DND-41 (cell line): ENCODE results near the gene DHRS4L2.
"Not testable (repeated sequence)": the region's sequence is repeated elsewhere in the genome, so short reads cannot be mapped to it uniquely, and the experiment has no call there.

Experiments used
- ATAC-seq: fragments of 200-7000 bp; cut with Tn5 transposase; 3 replicates; pipeline ENCODE4 v1.9.1; 2021; ENCODE audit warnings: low read depth; ENCODE audit not compliant: insufficient read depth
- DNase-seq: peaks from one replicate; pipeline ENCODE4 v3.0.0-alpha.2; 2020
- H2AFZ ChIP-seq: 2 replicates; pipeline ENCODE4 v1.6.0; 2012; ENCODE audit warnings: low read depth, low read length
- H3K27ac ChIP-seq: 2 replicates; pipeline ENCODE4 v1.5.1; 2012; ENCODE audit warnings: low read length, inconsistent platforms
- H3K27me3 ChIP-seq: fragments of 200-600 bp; sonication (generic); 2 replicates; pipeline ENCODE4 v1.6.0; 2012; ENCODE audit warnings: low read length, mild to moderate bottlenecking, inconsistent platforms; ENCODE audit not compliant: insufficient read depth, poor library complexity
- H3K36me3 ChIP-seq: 2 replicates; pipeline ENCODE4 v1.5.1; 2012; ENCODE audit warnings: low read length, inconsistent platforms; ENCODE audit not compliant: insufficient read depth
- H3K4me1 ChIP-seq: 2 replicates; pipeline ENCODE4 v1.5.1; 2012; ENCODE audit warnings: mild to moderate bottlenecking, low read length; ENCODE audit not compliant: insufficient read depth
- H3K4me2 ChIP-seq: 2 replicates; pipeline ENCODE4 v1.6.0; 2012; ENCODE audit warnings: mild to moderate bottlenecking, moderate library complexity, low read length, inconsistent platforms; ENCODE audit not compliant: insufficient read depth
- H3K4me3 ChIP-seq, 2 experiments: fragments of 200-600 bp in 1 of 2; shearing (Covaris generic) in 1 of 2; 2 replicates each; pipeline ENCODE4 v1.5.1; 2012 to 2016; ENCODE audit warnings: inconsistent platforms in 2 of 2, low read length in 2 of 2, mild to moderate bottlenecking in 2 of 2, low read depth in 1 of 2, moderate library complexity in 1 of 2
- H3K79me2 ChIP-seq: 2 replicates; pipeline ENCODE4 v1.6.0; 2012; ENCODE audit warnings: low read length, inconsistent platforms; ENCODE audit not compliant: insufficient read depth
- H3K9ac ChIP-seq: 2 replicates; pipeline ENCODE4 v1.6.0; 2012; ENCODE audit warnings: low read depth, mild to moderate bottlenecking, inconsistent platforms, low read length, moderate library complexity
- H3K9me3 ChIP-seq: 2 replicates; pipeline ENCODE4 v1.5.1; 2012; ENCODE audit warnings: low read length, moderate library complexity, mild to moderate bottlenecking, inconsistent platforms; ENCODE audit not compliant: insufficient read depth, severe bottlenecking
- H4K20me1 ChIP-seq: 2 replicates; pipeline ENCODE4 v1.6.0; 2012; ENCODE audit warnings: low read length; ENCODE audit not compliant: insufficient read depth
- CTCF ChIP-seq: IDR thresholded peaks from 2 replicates; pipeline ENCODE4 v1.5.1; 2012; ENCODE audit warnings: borderline replicate concordance, low read length, moderate library complexity, mild to moderate bottlenecking; ENCODE audit not compliant: poor library complexity, severe bottlenecking; ENCODE audit errors: extremely low read depth
- EZH2 ChIP-seq: IDR thresholded peaks from 3 replicates; pipeline ENCODE4 v1.6.1; 2012; ENCODE audit warnings: borderline replicate concordance, low read depth, mild to moderate bottlenecking, moderate library complexity, low read length, inconsistent platforms; ENCODE audit not compliant: severe bottlenecking

Gene DHRS4L2

GRCh38 chr14:24037658-24038037 is 48.9 kb downstream of the DHRS4L2 start:
- DNase-seq, result no peak
- Histone ChIP-seq H3K27ac (no peak overlapping the region), H4K20me1 (no peaks in the 10 kb centered on the region), H2AFZ (no peak overlapping the region), H3K79me2 (no peaks in the 10 kb centered on the region), H3K27me3 (no peaks in the 10 kb centered on the region), H3K9ac (no peak overlapping the region), H3K36me3 (no peaks in the 10 kb centered on the region), H3K9me3 (peaks cover 2% of the 10 kb centered on the region), H3K4me3 (no peak overlapping the region), H3K4me1 (peaks cover 21% of the 10 kb centered on the region), H3K4me2 (no peak overlapping the region)
- no peak for TF ChIP-seq CTCF
- no peak for TF ChIP-seq EZH2
- no peak for ATAC-seq

GRCh38 chr14:24038686-24039085 is 50.0 kb downstream of the DHRS4L2 start:
- Histone ChIP-seq H3K9me3 (no peaks in the 10 kb centered on the region), H3K4me1 (peaks cover 21% of the 10 kb centered on the region)
- TF ChIP-seq CTCF (no peak), EZH2 (no peak)

GRCh38 chr14:24040692-24041091 is 52.0 kb downstream of the DHRS4L2 start:
- no peak overlapping the region for H3K4me2 ChIP-seq
- no peaks in the 10 kb centered on the region for H4K20me1 ChIP-seq
- no peak overlapping the region for H2AFZ ChIP-seq
- H3K9ac ChIP-seq, result no peak overlapping the region
- no peaks in the 10 kb centered on the region for H3K27me3 ChIP-seq
- ATAC-seq, result no peak
- no peak overlapping the region for H3K27ac ChIP-seq
- H3K4me1 ChIP-seq, result peaks cover 14% of the 10 kb centered on the region
- TF ChIP-seq EZH2 (no peak), CTCF (no peak)
- no peak for DNase-seq
- H3K79me2 ChIP-seq, result no peaks in the 10 kb centered on the region
- H3K9me3 ChIP-seq, result no peaks in the 10 kb centered on the region
- no peaks in the 10 kb centered on the region for H3K36me3 ChIP-seq
- no peak overlapping the region for H3K4me3 ChIP-seq

More at GRCh38 chr14:24038686-24039085, 50.0 kb downstream of the DHRS4L2 start:
- Histone ChIP-seq H2AFZ (no peak overlapping the region), H3K4me2 (no peak overlapping the region), H3K27ac (no peak overlapping the region), H3K36me3 (no peaks in the 10 kb centered on the region), H3K4me3 (no peak overlapping the region), H4K20me1 (no peaks in the 10 kb centered on the region), H3K79me2 (no peaks in the 10 kb centered on the region), H3K9ac (no peak overlapping the region), H3K27me3 (no peaks in the 10 kb centered on the region)
- no peak for DNase-seq
- no peak for ATAC-seq

GRCh38 chr14:24042746-24043145 is 54.0 kb downstream of the DHRS4L2 start:
- TF ChIP-seq EZH2 (no peak), CTCF (no peak)
- ATAC-seq (no peak), DNase-seq (no peak)
- Histone ChIP-seq H3K4me2 (no peak overlapping the region), H3K36me3 (no peaks in the 10 kb centered on the region), H2AFZ (no peak overlapping the region), H3K4me1 (no peaks in the 10 kb centered on the region; the same call in 1 of the 2 replicates), H3K4me3 (no peak overlapping the region), H3K9me3 (no peaks in the 10 kb centered on the region), H3K79me2 (no peaks in the 10 kb centered on the region), H3K27ac (no peak overlapping the region), H4K20me1 (no peaks in the 10 kb centered on the region), H3K9ac (no peak overlapping the region), H3K27me3 (no peaks in the 10 kb centered on the region)

- H3K36me3 ChIP-seq, ATAC-seq, H3K9ac ChIP-seq, H3K9me3 ChIP-seq, H2AFZ ChIP-seq, H3K27ac ChIP-seq, H3K79me2 ChIP-seq, H4K20me1 ChIP-seq, H3K4me3 ChIP-seq, H3K27me3 ChIP-seq, DNase-seq, H3K4me2 ChIP-seq: not testable (repeated sequence)
- peaks cover 26% of the 10 kb centered on the region for H3K4me1 ChIP-seq
These were observed 60.3 kb downstream of the DHRS4L2 start for GRCh38 chr14:24049002-24049401.
